Brain microvascular endothelial cell (primary cell): Measurements from ENCODE around the gene KRT85.
"Not testable (repeated sequence)": the region's sequence is repeated elsewhere in the genome, so short reads cannot be mapped to it uniquely, and the experiment has no call there.

Experiments used
- DNase-seq: peaks from one replicate; pipeline ENCODE4 v3.0.0-alpha.2; 2020
- H3K27ac ChIP-seq: fragments of 250-450 bp; sonication (Bioruptor Pico); 2 replicates; pipeline ENCODE4 v1.5.1; 2020; ENCODE audit warnings: mild to moderate bottlenecking, moderate library complexity
- H3K27me3 ChIP-seq: fragments of 250-450 bp; sonication (Bioruptor Pico); replicated peaks from 2 replicates; pipeline ENCODE4 v1.5.1; 2020; ENCODE audit warnings: mild to moderate bottlenecking
- H3K36me3 ChIP-seq: fragments of 250-450 bp; sonication (Bioruptor Pico); replicated peaks from 2 replicates; pipeline ENCODE4 v1.5.1; 2020; ENCODE audit warnings: mild to moderate bottlenecking
- H3K4me3 ChIP-seq: 2 replicates; pipeline ENCODE4 v1.5.1; 2011; ENCODE audit warnings: low read depth, mild to moderate bottlenecking, control low read depth, low read length, moderate library complexity
- CTCF ChIP-seq: IDR thresholded peaks from 2 replicates; pipeline ENCODE4 v1.5.1; 2011; ENCODE audit warnings: low read depth, mild to moderate bottlenecking, moderate library complexity, low read length, control low read depth, inconsistent platforms; ENCODE audit errors: missing control alignments
- in situ Hi-C: cut with HindIII; loops from 2 replicates; pipeline ENCODE4 v1.10.0; 2017; ENCODE audit warnings: low sequenced_read_pairs, low pct_ligation_motif_present

The KRT85 gene

GRCh38 chr12:52350021-52350620, 17.2 kb downstream of the KRT85 start:
- peaks cover 19% of the 10 kb centered on the region for H3K27me3 ChIP-seq
- in situ Hi-C loops = no loop called here
- no peak for DNase-seq
- no peak overlapping the region for H3K4me3 ChIP-seq
- no peak overlapping the region for H3K27ac ChIP-seq
- no peaks in the 10 kb centered on the region for H3K36me3 ChIP-seq
- TF ChIP-seq CTCF = no peak

GRCh38 chr12:52349196-52349595, 18.1 kb downstream of the KRT85 start:
- no peaks in the 10 kb centered on the region for H3K36me3 ChIP-seq
- H3K27me3 ChIP-seq = peaks cover 17% of the 10 kb centered on the region
- DNase-seq = no peak
- no peak overlapping the region for H3K27ac ChIP-seq
- no peak overlapping the region for H3K4me3 ChIP-seq
- TF ChIP-seq CTCF = no peak
- in situ Hi-C loops = no loop called here

- H3K4me3 ChIP-seq = no peak overlapping the region
- no peak for DNase-seq
- H3K27me3 ChIP-seq = peaks cover 9% of the 10 kb centered on the region
- no peak for TF ChIP-seq CTCF
- no peak overlapping the region for H3K27ac ChIP-seq
- in situ Hi-C loops = no loop called here
- no peaks in the 10 kb centered on the region for H3K36me3 ChIP-seq
Measured at GRCh38 chr12:52347551-52348510, 19.4 kb downstream of the KRT85 start.

- in situ Hi-C loops = no loop called here
- no peak overlapping the region for H3K27ac ChIP-seq
- H3K4me3 ChIP-seq = no peak overlapping the region
- H3K36me3 ChIP-seq = no peaks in the 10 kb centered on the region
- TF ChIP-seq CTCF = no peak
- no peak for DNase-seq
- peaks cover 7% of the 10 kb centered on the region for H3K27me3 ChIP-seq
Measured at GRCh38 chr12:52347016-52347415, 20.3 kb downstream of the KRT85 start.

GRCh38 chr12:52346593-52346992, 20.7 kb downstream of the KRT85 start:
- Histone ChIP-seq H3K36me3 (no peaks in the 10 kb centered on the region), H3K4me3 (no peak overlapping the region), H3K27me3 (peaks cover 7% of the 10 kb centered on the region), H3K27ac (no peak overlapping the region)
- in situ Hi-C loops = no loop called here
- TF ChIP-seq CTCF = no peak
- no peak for DNase-seq

GRCh38 chr12:52345041-52345440, 22.2 kb downstream of the KRT85 start:
- H3K4me3 ChIP-seq, H3K27ac ChIP-seq, in situ Hi-C loops, H3K27me3 ChIP-seq, DNase-seq, H3K36me3 ChIP-seq: not testable (repeated sequence)
